Pancreas (tissue), 10 donors: ENCODE measurements around the gene NKTR. TPM values are rescaled to one million over a fixed set of nuclear protein-coding genes. Genes with fewer than 3 reads are reported as not detected.
A peak's percentile ranks its signal among the peaks of the same experiment; 100 is the strongest.

ENCODE experiments used
- ATAC-seq, 4 donors: fragments of 200-7000 bp; cut with Tn5 transposase; one replicate each; pipeline versions ENCODE4 v1.8.0 to v1.9.1; 2020; ENCODE audit warnings: mild to moderate bottlenecking in 4 of 4, moderate library complexity in 4 of 4
- DNase-seq, 6 donors: peaks; one replicate each; pipeline ENCODE4 v3.0.0-alpha.2; 2020
- FAIRE-seq: peaks from 2 replicates; lab custom pipeline; 2012; peaks lifted over from hg19 to GRCh38; lab: Jason Lieb, UNC
- H3K27ac ChIP-seq, 4 donors: fragments of 200-600 bp; sonication (generic); 1 replicate in 3 of 4; 2 replicates in 1 of 4; pipeline versions ENCODE4 v1.5.0 to v1.8.0; 2020
- H3K27me3 ChIP-seq, 4 donors: fragments of 200-600 bp; one replicate each; pipeline ENCODE4 v1.8.0; 2021
- H3K36me3 ChIP-seq, 3 donors: fragments of 200-600 bp; sonication (generic) in 1 of 3; one replicate each; pipeline versions ENCODE4 v1.5.0 to v1.8.0; 2020 to 2021
- H3K4me1 ChIP-seq, 3 donors: fragments of 200-600 bp; one replicate each; pipeline ENCODE4 v1.8.0; 2021
- H3K4me3 ChIP-seq, 4 donors: fragments of 200-600 bp; sonication (generic) in 2 of 4; one replicate each; pipeline versions ENCODE4 v1.5.0 to v1.8.0; 2020 to 2021
- H3K9me3 ChIP-seq, 4 donors: fragments of 200-600 bp; one replicate each; pipeline ENCODE4 v1.8.0; 2021
- CTCF ChIP-seq, 4 donors: fragments of 200-600 bp; sonication (generic) in 3 of 4; IDR thresholded peaks; one replicate each; pipeline versions ENCODE4 v1.5.0 to v1.8.0; 2021; ENCODE audit warnings: antibody characterized with exemption in 4 of 4
- WGBS, 2 donors: extraction: QIAGEN DNeasy Blood & Tissue Kit; methylation state at CpG; one replicate each; pipeline ENCODE4 v1.1.7; 2013; 5-methylcytosine and 5-hydroxymethylcytosine counted together
- intact Hi-C, 3 donors: fragments of 100-400 bp; cut with DNase I; formaldehyde crosslinking; loops; one replicate each; pipeline versions ENCODE4 v1.11.1 to v1.14.2; 2022
- polyA plus RNA-seq, 2 donors: library from polyadenylated mRNA; stranded (reverse); fragments of 200-250 nt; gene quantifications; one replicate each; pipeline ENCODE4 v1.2.3, GENCODE V29; 2013
- total RNA-seq, 6 donors: library from RNA; stranded (reverse); fragmentation: NEBNext Ultra II Directional in 4 of 6; extraction: Animal tissue kit (Norgen Biotek cat#: 25700) in 4 of 6; gene quantifications; one replicate each; pipeline versions ENCODE4 v1.2.1 to v1.2.4, GENCODE V29; 2021 to 2023
- donor health status: healthy with polysubstance abuse.
- donor health status: DM: no; HTN: no; CAD: no; lungs with moderate emphysema.
- donor health status: DM: no; HTN: no; CAD: no.
- donor health status: control.
- donor health status: control.
- donor health status: Bipolar disorder and iron deficiency.
- donor health status: DM: yes; HTN: yes; CAD: no.
- donor health status: DM: no; HTN: no; CAD: no.
- donor health status: DM: no; HTN: no; CAD: no.
- donor health status: DM: yes; HTN: yes; CAD: no.

Gene NKTR
- total and polyA plus RNA-seq, 8 donors: 15.5 to 46.8 (median 33.0) TPM

GRCh38 chr3:42612928-42613327 is 12.4 kb downstream of the NKTR start:
- WGBS, 2 donors: 92 to 96% methylated on average over 3 of the region's 3 CpGs
- Histone ChIP-seq H3K36me3 (no peaks in the 10 kb centered on the region), H3K27ac (peak overlapping the region in 1 of 4 donors; percentile 22), H3K4me1 (peaks cover 10 to 18% (median 18%) of the 10 kb centered on the region in 3 donors), H3K4me3 (no peak overlapping the region), H3K9me3 (no peaks in the 10 kb centered on the region), H3K27me3 (no peaks in the 10 kb centered on the region)
- no peak for FAIRE-seq
- intact Hi-C loops: no loop called here
- peak in 3 of 4 donors; percentile 14 to 35 (median 23) for ATAC-seq
- no peak for TF ChIP-seq CTCF (IDR thresholded peaks at IDR 0.05)
- DNase-seq: no peak

- Histone ChIP-seq H3K36me3 (peaks cover 0 to under 1% (median 0%) of the 10 kb centered on the region in 3 donors), H3K4me3 (no peak overlapping the region), H3K27me3 (no peaks in the 10 kb centered on the region), H3K4me1 (peaks cover 10 to 18% (median 18%) of the 10 kb centered on the region in 3 donors), H3K27ac (peak overlapping the region in 1 of 4 donors; percentile 22), H3K9me3 (no peaks in the 10 kb centered on the region)
- FAIRE-seq: no peak
- peak; percentile 64 to 79 (median 69) for ATAC-seq
- 68 to 69% methylated on average over 2 of the region's 2 CpGs for WGBS, 2 donors
- TF ChIP-seq CTCF (IDR thresholded peaks at IDR 0.05): peak in 3 of 4 donors; percentile 20 to 48 (median 35)
- intact Hi-C loops: no loop called here
- no peak for DNase-seq
These were observed 13.0 kb downstream of the NKTR start for GRCh38 chr3:42613462-42613861.

- Histone ChIP-seq H3K36me3 (peaks cover 0 to 44% (median 31%) of the 10 kb centered on the region in 3 donors), H3K9me3 (no peaks in the 10 kb centered on the region), H3K4me1 (no peaks in the 10 kb centered on the region), H3K4me3 (no peak overlapping the region), H3K27ac (no peak overlapping the region), H3K27me3 (no peaks in the 10 kb centered on the region)
- FAIRE-seq: no peak
- no peak for TF ChIP-seq CTCF (IDR thresholded peaks at IDR 0.05)
- intact Hi-C loops: no loop called here
- ATAC-seq: no peak
- no peak for DNase-seq
- WGBS, 2 donors: 96 to 98% methylated on average over 2 of the region's 2 CpGs
These were observed 31.1 kb downstream of the NKTR start for GRCh38 chr3:42631620-42632019.

GRCh38 chr3:42632146-42632545 is 31.7 kb downstream of the NKTR start:
- Histone ChIP-seq H3K36me3 (peaks cover 3 to 49% (median 36%) of the 10 kb centered on the region in 3 donors), H3K27ac (no peak overlapping the region), H3K27me3 (no peaks in the 10 kb centered on the region), H3K9me3 (no peaks in the 10 kb centered on the region), H3K4me1 (no peaks in the 10 kb centered on the region), H3K4me3 (no peak overlapping the region)
- intact Hi-C loops: no loop called here
- DNase-seq (no peak), FAIRE-seq (no peak), ATAC-seq (no peak)
- WGBS, 2 donors: 55 to 58% methylated on average over 1 of the region's 1 CpG
- TF ChIP-seq CTCF (IDR thresholded peaks at IDR 0.05): no peak

GRCh38 chr3:42633544-42633943 is 33.1 kb downstream of the NKTR start:
- Histone ChIP-seq H3K4me3 (no peak overlapping the region), H3K27ac (no peak overlapping the region), H3K36me3 (peaks cover 3 to 63% (median 43%) of the 10 kb centered on the region in 3 donors), H3K4me1 (no peaks in the 10 kb centered on the region), H3K9me3 (no peaks in the 10 kb centered on the region), H3K27me3 (no peaks in the 10 kb centered on the region)
- WGBS, 2 donors: 83 to 91% methylated on average over 6 of the region's 6 CpGs
- intact Hi-C loops: no loop called here
- no peak for FAIRE-seq
- no peak for TF ChIP-seq CTCF (IDR thresholded peaks at IDR 0.05)
- DNase-seq: no peak
- ATAC-seq: no peak
